Adrenal gland (tissue), 12 donors: ENCODE results near the gene HECA. TPM values are rescaled to one million over a fixed set of nuclear protein-coding genes. Genes with fewer than 3 reads are reported as not detected.

Experiments used
- DNase-seq, 7 donors: peaks; one replicate each; pipeline ENCODE4 v3.0.0-alpha.2; 2019 to 2020
- H3K27ac ChIP-seq, 5 donors: fragments of 200-600 bp; sonication (generic) in 4 of 5; 1 replicate in 3 of 5; 2 replicates in 2 of 5; pipeline versions ENCODE4 v1.5.1 to v1.8.0; 2016 to 2020; ENCODE audit warnings: mild to moderate bottlenecking in 1 of 5
- H3K27me3 ChIP-seq: fragments of 200-600 bp; 2 replicates; pipeline ENCODE4 v1.8.0; 2021
- H3K36me3 ChIP-seq, 2 donors: fragments of 200-600 bp; replicated peaks in 1 of 2; 1 replicate in 1 of 2; 2 replicates in 1 of 2; pipeline versions ENCODE4 v1.5.1 to v1.8.0; 2018 to 2022
- H3K4me1 ChIP-seq, 2 donors: fragments of 200-600 bp; replicated peaks in 1 of 2; 1 replicate in 1 of 2; 2 replicates in 1 of 2; pipeline versions ENCODE4 v1.5.1 to v1.8.0; 2018 to 2021
- H3K4me3 ChIP-seq, 4 donors: fragments of 200-600 bp; sonication (generic) in 3 of 4; one replicate each; pipeline ENCODE4 v1.5.1; 2016 to 2018
- H3K9me3 ChIP-seq, 3 donors: fragments of 200-600 bp; sonication (generic) in 1 of 3; replicated peaks in 1 of 3; 1 replicate in 2 of 3; 2 replicates in 1 of 3; pipeline versions ENCODE4 v1.5.1 to v1.8.0; 2016 to 2021
- POLR2A ChIP-seq, 2 donors: fragments of 450-650 bp; IDR thresholded peaks; one replicate each; pipeline ENCODE4 v1.6.1; 2017; ENCODE audit warnings: antibody characterized with exemption in 2 of 2, mild to moderate bottlenecking in 2 of 2, moderate library complexity in 1 of 2
- WGBS, 4 donors: extraction: QIAGEN DNeasy Blood & Tissue Kit in 2 of 4; methylation state at CpG; one replicate each; pipeline versions ENCODE4 v1.1.5 to v1.1.7; 2013 to 2017; 5-methylcytosine and 5-hydroxymethylcytosine counted together
- intact Hi-C, 2 donors: fragments of 100-400 bp; cut with DNase I; formaldehyde crosslinking; loops; one replicate each; pipeline versions ENCODE4 v1.14.1 to v1.15.0; 2022 to 2023
- polyA plus RNA-seq, 3 donors: library from polyadenylated mRNA; stranded (reverse); fragments of 200-250 nt in 2 of 3; fragments of 350-450 nt in 1 of 3; fragmentation: Illumina TruSeq in 1 of 3; extraction: RNeasy Lipid Tissue Mini Kit (QIAGEN cat#74804) in 1 of 3; gene quantifications; one replicate each; pipeline ENCODE4 v1.2.3, GENCODE V29; 2013 to 2014
- total RNA-seq, 9 donors: library from RNA; depleted of rRNA in 4 of 9; stranded (reverse); fragments of >200 nt in 4 of 9; fragments of 120-200 nt in 1 of 9; fragmentation: NEBNext Ultra II Directional in 1 of 9; extraction: Animal tissue kit (Norgen Biotek cat#: 25700) in 1 of 9; gene quantifications; one replicate each; pipeline versions ENCODE4 v1.1.0 to v1.2.4, GENCODE V29; 2013 to 2023
- TF ChIP-seq, protein P1 (sequence below), 6 experiments: fragments of 450-650 bp in 4 of 6; fragments of 200-600 bp in 2 of 6; sonication (generic) in 1 of 6; IDR thresholded peaks; 1 replicate in 5 of 6; 2 replicates in 1 of 6; pipeline versions ENCODE4 v1.5.1 to v1.8.0; 2016 to 2021; ENCODE audit warnings: antibody characterized with exemption in 6 of 6, mild to moderate bottlenecking in 2 of 6, moderate library complexity in 1 of 6
- donor health status: healthy with polysubstance abuse.
- donor health status: Bipolar disorder and iron deficiency.
- donor health status: DM: yes; HTN: yes; CAD: no.
- donor health status: DM: no; HTN: no; CAD: no.
- donor health status: DM: no; HTN: no; CAD: no.
- donor health status: DM: yes; HTN: yes; CAD: no.

The HECA gene
- total and polyA plus RNA-seq, 12 donors = 6.5 to 30.0 (median 21.0) TPM

DNA sequence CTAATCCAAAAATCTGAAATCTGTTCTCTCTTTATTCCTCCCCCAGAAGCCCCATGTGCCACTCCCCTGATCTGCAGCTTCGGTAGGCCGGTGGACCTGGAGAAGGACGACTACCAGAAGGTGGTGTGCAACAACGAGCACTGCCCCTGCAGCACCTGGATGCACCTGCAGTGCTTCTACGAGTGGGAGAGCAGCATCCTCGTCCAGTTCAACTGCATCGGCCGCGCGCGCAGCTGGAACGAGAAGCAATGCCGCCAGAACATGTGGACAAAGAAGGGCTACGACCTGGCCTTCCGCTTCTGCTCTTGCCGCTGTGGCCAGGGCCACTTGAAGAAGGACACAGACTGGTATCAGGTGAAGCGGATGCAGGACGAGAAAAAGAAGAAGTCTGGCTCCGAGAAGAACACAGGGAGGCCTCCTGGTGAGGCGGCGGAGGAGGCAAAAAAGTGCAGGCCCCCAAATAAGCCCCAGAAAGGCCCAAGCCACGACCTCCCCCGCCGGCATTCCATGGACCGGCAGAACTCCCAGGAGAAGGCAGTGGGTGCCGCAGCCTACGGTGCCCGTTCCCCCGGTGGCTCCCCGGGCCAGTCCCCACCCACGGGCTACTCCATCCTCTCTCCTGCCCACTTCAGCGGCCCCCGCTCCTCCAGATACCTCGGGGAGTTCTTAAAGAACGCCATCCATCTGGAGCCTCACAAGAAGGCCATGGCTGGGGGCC, 31.5 kb downstream of the HECA start:
- intact Hi-C loops = no loop called here
- TF ChIP-seq, protein P1, sequence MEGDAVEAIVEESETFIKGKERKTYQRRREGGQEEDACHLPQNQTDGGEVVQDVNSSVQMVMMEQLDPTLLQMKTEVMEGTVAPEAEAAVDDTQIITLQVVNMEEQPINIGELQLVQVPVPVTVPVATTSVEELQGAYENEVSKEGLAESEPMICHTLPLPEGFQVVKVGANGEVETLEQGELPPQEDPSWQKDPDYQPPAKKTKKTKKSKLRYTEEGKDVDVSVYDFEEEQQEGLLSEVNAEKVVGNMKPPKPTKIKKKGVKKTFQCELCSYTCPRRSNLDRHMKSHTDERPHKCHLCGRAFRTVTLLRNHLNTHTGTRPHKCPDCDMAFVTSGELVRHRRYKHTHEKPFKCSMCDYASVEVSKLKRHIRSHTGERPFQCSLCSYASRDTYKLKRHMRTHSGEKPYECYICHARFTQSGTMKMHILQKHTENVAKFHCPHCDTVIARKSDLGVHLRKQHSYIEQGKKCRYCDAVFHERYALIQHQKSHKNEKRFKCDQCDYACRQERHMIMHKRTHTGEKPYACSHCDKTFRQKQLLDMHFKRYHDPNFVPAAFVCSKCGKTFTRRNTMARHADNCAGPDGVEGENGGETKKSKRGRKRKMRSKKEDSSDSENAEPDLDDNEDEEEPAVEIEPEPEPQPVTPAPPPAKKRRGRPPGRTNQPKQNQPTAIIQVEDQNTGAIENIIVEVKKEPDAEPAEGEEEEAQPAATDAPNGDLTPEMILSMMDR (IDR thresholded peaks at IDR 0.05) = no peak
- TF ChIP-seq POLR2A (IDR thresholded peaks at IDR 0.05) = no peak
- DNase-seq = no peak

DNA sequence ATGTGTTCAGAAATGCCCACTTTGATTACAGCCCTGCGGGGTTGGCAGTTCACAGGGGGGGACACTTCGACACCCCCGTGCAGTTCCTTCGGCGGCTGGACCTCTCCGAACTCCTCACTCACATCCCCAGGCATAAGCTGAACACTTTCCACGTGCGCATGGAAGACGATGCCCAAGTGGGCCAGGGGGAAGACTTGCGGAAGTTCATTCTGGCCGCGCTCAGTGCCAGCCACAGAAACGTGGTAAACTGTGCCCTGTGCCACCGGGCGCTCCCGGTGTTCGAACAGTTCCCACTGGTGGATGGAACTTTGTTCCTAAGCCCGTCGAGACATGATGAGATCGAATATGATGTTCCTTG, 32.1 kb downstream of the HECA start:
- no peaks in the 10 kb centered on the region for H3K9me3 ChIP-seq
- TF ChIP-seq POLR2A (IDR thresholded peaks at IDR 0.05) = no peak
- TF ChIP-seq, protein P1 (IDR thresholded peaks at IDR 0.05) = no peak
- peaks cover 0 to 5% of the 10 kb centered on the region in 2 donors for H3K4me1 ChIP-seq
- no peak overlapping the region for H3K4me3 ChIP-seq
- intact Hi-C loops = no loop called here
- DNase-seq = no peak
- no peak overlapping the region for H3K27ac ChIP-seq
- H3K27me3 ChIP-seq = no peaks in the 10 kb centered on the region
- WGBS, 4 donors = 95 to 97% (median 97%) methylated on average over 20 of the region's 20 CpGs
- H3K36me3 ChIP-seq = peaks cover 0 to 12% of the 10 kb centered on the region in 2 donors

More for the DNA sequence above, 31.5 kb downstream of the HECA start:
- H3K27me3 ChIP-seq = no peaks in the 10 kb centered on the region
- H3K4me3 ChIP-seq = no peak overlapping the region
- H3K4me1 ChIP-seq = peaks cover 0 to 10% of the 10 kb centered on the region in 2 donors
- WGBS, 4 donors = 95 to 97% (median 96%) methylated on average over 25 to 35 of the region's 35 CpGs
- H3K9me3 ChIP-seq = no peaks in the 10 kb centered on the region
- no peak overlapping the region for H3K27ac ChIP-seq
- peaks cover 0 to 12% of the 10 kb centered on the region in 2 donors for H3K36me3 ChIP-seq

DNA sequence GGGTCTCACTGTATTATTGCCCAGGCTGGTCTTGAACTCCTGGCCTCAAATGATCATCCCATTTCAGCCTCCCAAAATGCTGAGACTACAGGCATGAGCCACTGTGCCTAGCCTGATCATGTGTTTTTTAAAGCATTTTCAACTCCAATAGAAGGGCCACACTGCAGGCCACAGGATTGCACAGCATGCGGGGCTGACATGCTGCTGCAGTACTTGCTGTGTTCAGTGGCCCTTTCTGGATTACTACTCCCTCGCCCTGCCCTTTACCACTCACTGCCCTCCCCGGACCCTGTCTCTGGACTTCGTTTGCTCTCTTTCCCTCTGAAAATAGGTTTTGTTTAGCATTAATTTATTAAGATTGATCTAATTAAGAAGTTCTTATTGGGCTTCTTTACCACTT, 37.3 kb downstream of the HECA start:
- no peak overlapping the region for H3K27ac ChIP-seq
- no peak overlapping the region for H3K4me3 ChIP-seq
- WGBS, 4 donors = 93 to 97% (median 96%) methylated on average over 4 of the region's 4 CpGs
- H3K4me1 ChIP-seq = no peaks in the 10 kb centered on the region
- no peaks in the 10 kb centered on the region for H3K9me3 ChIP-seq
- peaks cover 0 to 19% of the 10 kb centered on the region in 2 donors for H3K36me3 ChIP-seq
- H3K27me3 ChIP-seq = no peaks in the 10 kb centered on the region
- intact Hi-C loops = no loop called here
- TF ChIP-seq, protein P1 (IDR thresholded peaks at IDR 0.05) = no peak
- no peak for TF ChIP-seq POLR2A (IDR thresholded peaks at IDR 0.05)
- no peak for DNase-seq

DNA sequence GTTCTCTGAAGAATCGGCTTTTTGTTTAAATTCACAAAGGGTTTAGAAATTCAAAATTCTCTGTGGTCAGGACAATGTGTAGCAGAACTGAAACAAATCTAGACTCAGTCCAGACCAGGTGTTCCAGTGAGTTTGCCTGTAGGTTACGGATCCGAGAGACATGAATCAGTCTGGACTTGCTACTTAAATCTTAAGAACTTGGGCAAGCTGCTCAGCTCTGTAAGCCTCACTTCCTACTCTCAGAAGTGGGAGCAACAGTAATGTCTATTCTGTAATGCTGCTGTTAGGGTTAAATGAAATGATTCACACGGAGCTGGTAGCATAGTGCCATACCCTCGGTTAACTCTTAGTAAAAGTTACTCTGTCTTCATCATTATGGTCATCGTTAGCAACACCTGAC, 37.7 kb downstream of the HECA start:
- no peak overlapping the region for H3K4me3 ChIP-seq
- H3K36me3 ChIP-seq = peaks cover 0 to 20% of the 10 kb centered on the region in 2 donors

More for the DNA sequence above, 37.7 kb downstream of the HECA start:
- intact Hi-C loops = no loop called here
- 78 to 97% (median 83%) methylated on average over 6 of the region's 6 CpGs for WGBS, 4 donors
- Histone ChIP-seq H3K4me1 (no peaks in the 10 kb centered on the region), H3K9me3 (no peaks in the 10 kb centered on the region), H3K27me3 (no peaks in the 10 kb centered on the region), H3K27ac (no peak overlapping the region)
- TF ChIP-seq POLR2A (IDR thresholded peaks at IDR 0.05) = no peak
- TF ChIP-seq, protein P1 (IDR thresholded peaks at IDR 0.05) = no peak
- no peak for DNase-seq
